ENCODE data around the gene KCNA10. TPM values are rescaled to one million over a fixed set of nuclear protein-coding genes. Genes with fewer than 3 reads are reported as not detected.

KCNA10 gene
- total and polyA plus RNA-seq, 10 of the 15 experiments (the other 5 are each of a cell fraction or from before 2014, with no cell fraction given) = not detected

- TF ChIP-seq E4F1 (IDR thresholded peaks at IDR 0.05; ENCODE audit: borderline replicate concordance, partially characterized antibody) = no peak
These were observed 29.6 kb downstream of the KCNA10 start (continued) for GRCh38 chr1:110489406-110489805.

GRCh38 chr1:110488867-110489266 is 30.1 kb downstream of the KCNA10 start:
- CTCF ChIA-PET = no interaction called here
- POLR2A ChIA-PET = no interaction called here
- SMC1A ChIA-PET (ENCODE audit: uncharacterized antibody, unreplicated experiment) = no interaction called here
- no peak overlapping the region for H3K4me2 ChIP-seq (ENCODE audit: control insufficient read depth, insufficient read depth)
- RAD21 ChIA-PET (ENCODE audit: unreplicated experiment) = no interaction called here
- H3K79me2 ChIP-seq (ENCODE audit: control insufficient read depth, insufficient read depth, low read length) = no peaks in the 10 kb centered on the region
- H3K27me3 ChIP-seq (replicated peaks in 1 of 2; ENCODE audit: control insufficient read depth in 2 of 2, insufficient read depth in 2 of 2, low read length in 1 of 2) = peaks cover 3% of the 10 kb centered on the region in 2 experiments; a peak in 3 of 4 replicates
- H3K36me3 ChIP-seq (ENCODE audit: control insufficient read depth in 2 of 2, insufficient read depth in 2 of 2, low read length in 1 of 2) = no peaks in the 10 kb centered on the region
- no peak for TF ChIP-seq SP1 (IDR thresholded peaks at IDR 0.05; ENCODE audit: low read depth, low read length)
- TF ChIP-seq YBX1 (IDR thresholded peaks at IDR 0.05) = no peak
- no peak for TF ChIP-seq ZZZ3 (IDR thresholded peaks at IDR 0.05; ENCODE audit: control insufficient read depth, insufficient read length, low read depth)
- no peak overlapping the region for H2AFZ ChIP-seq (ENCODE audit: control insufficient read depth, low read depth, low read length)
- no peak overlapping the region for H3K4me3 ChIP-seq
- H3K9ac ChIP-seq (ENCODE audit: control insufficient read depth, insufficient read depth, low read length) = no peak overlapping the region
- no peaks in the 10 kb centered on the region for H3K4me1 ChIP-seq (ENCODE audit: control insufficient read depth, insufficient read depth, low read length)
- no peak for ATAC-seq
- H4K20me1 ChIP-seq (ENCODE audit: control insufficient read depth, insufficient read depth) = no peaks in the 10 kb centered on the region
- BruUV-seq (replicated peaks) = no TSS peak
- DNase-seq (ENCODE audit: low read depth, low spot score) = no peak
- intact Hi-C loops (cut with micrococcal nuclease; ENCODE audit: unreplicated experiment) (no loop called here), in situ Hi-C loops (cut with MboI) (no loop called here)
- no peak overlapping the region for H3K27ac ChIP-seq (ENCODE audit: control insufficient read depth, insufficient read depth)
- H3K9me3 ChIP-seq (replicated peaks; ENCODE audit: control insufficient read depth, insufficient read depth, low read length) = no peaks in the 10 kb centered on the region
- 17% methylated on average over 3 of the region's 3 CpGs for WGBS (ENCODE audit: insufficient coverage, insufficient replicate concordance, low lambda C conversion rate, missing lambda C conversion rate)
- FAIRE-seq = no peak

GRCh38 chr1:110488161-110488560 is 30.8 kb downstream of the KCNA10 start:
- in situ Hi-C loops (cut with MboI) = no loop called here
- Histone ChIP-seq H3K9me3 (replicated peaks; ENCODE audit: control insufficient read depth, insufficient read depth, low read length) (no peaks in the 10 kb centered on the region), H3K4me1 (ENCODE audit: control insufficient read depth, insufficient read depth, low read length) (no peaks in the 10 kb centered on the region), H4K20me1 (ENCODE audit: control insufficient read depth, insufficient read depth) (no peaks in the 10 kb centered on the region), H3K27me3 (replicated peaks in 1 of 2; ENCODE audit: control insufficient read depth in 2 of 2, insufficient read depth in 2 of 2, low read length in 1 of 2) (peaks cover 3 to 4% of the 10 kb centered on the region in 2 experiments; a peak in 3 of 4 replicates), H3K9ac (ENCODE audit: control insufficient read depth, insufficient read depth, low read length) (no peak overlapping the region), H3K79me2 (ENCODE audit: control insufficient read depth, insufficient read depth, low read length) (no peaks in the 10 kb centered on the region), H3K4me3 (no peak overlapping the region), H3K36me3 (ENCODE audit: control insufficient read depth in 2 of 2, insufficient read depth in 2 of 2, low read length in 1 of 2) (no peaks in the 10 kb centered on the region), H2AFZ (ENCODE audit: control insufficient read depth, low read depth, low read length) (no peak overlapping the region), H3K27ac (ENCODE audit: control insufficient read depth, insufficient read depth) (no peak overlapping the region), H3K4me2 (ENCODE audit: control insufficient read depth, insufficient read depth) (no peak overlapping the region)
- no peak for DNase-seq (ENCODE audit: low read depth, low spot score)
- intact Hi-C loops (cut with micrococcal nuclease; ENCODE audit: unreplicated experiment) = no loop called here
- ChIA-PET CTCF (no interaction called here), RAD21 (ENCODE audit: unreplicated experiment) (no interaction called here), POLR2A (no interaction called here), SMC1A (ENCODE audit: uncharacterized antibody, unreplicated experiment) (no interaction called here)
- ATAC-seq = no peak
- 30% methylated on average over 6 of the region's 12 CpGs for WGBS (ENCODE audit: insufficient coverage, insufficient replicate concordance, low lambda C conversion rate, missing lambda C conversion rate)
- no peak for FAIRE-seq
- no TSS peak for BruUV-seq (replicated peaks)
- TF ChIP-seq MTA3 (IDR thresholded peaks at IDR 0.05; ENCODE audit: borderline replicate concordance, low read length) (no peak), ELK1 (IDR thresholded peaks at IDR 0.05; ENCODE audit: low read depth, low read length) (no peak), JUND (IDR thresholded peaks at IDR 0.05; ENCODE audit: low read depth, low read length) (no peak), HSF1 (IDR thresholded peaks at IDR 0.05; ENCODE audit: low read depth, low read length) (no peak)
